Activated naive CD4-positive, alpha-beta T cell treated with anti-CD3 and anti-CD28 coated beads, Interleukin-2, amount 10 ng/mL, durations not matched to agents 7 days and 5 days (primary cell): ENCODE data around the gene CHID1.

Source experiments
- CTCF ChIA-PET: fragments of 350-600 bp; sonication (Branson Sonifier 250); formaldehyde crosslinking; loops from one replicate; lab custom pipeline; 2021; ENCODE audit warnings: antibody characterized with exemption; lab: Charles Lee
- DNase-seq: peaks from one replicate; pipeline ENCODE4 v3.0.0-alpha.2; 2020
- H3K27ac Mint-ChIP-seq: one replicate; pipeline ENCODE4 v1.8.0; 2021; ENCODE audit warnings: mild to moderate bottlenecking, moderate library complexity, mixed read lengths
- H3K27me3 Mint-ChIP-seq: one replicate; pipeline ENCODE4 v1.8.0; 2021; ENCODE audit warnings: mild to moderate bottlenecking, mixed read lengths
- H3K36me3 Mint-ChIP-seq: one replicate; pipeline ENCODE4 v1.8.0; 2021; ENCODE audit warnings: mixed read lengths
- H3K4me1 Mint-ChIP-seq: one replicate; pipeline ENCODE4 v1.8.0; 2021; ENCODE audit warnings: mixed read lengths
- H3K4me3 Mint-ChIP-seq: one replicate; pipeline ENCODE4 v1.8.0; 2021; ENCODE audit warnings: mild to moderate bottlenecking, moderate library complexity, mixed read lengths
- H3K9me3 Mint-ChIP-seq: one replicate; pipeline ENCODE4 v1.8.0; 2021; ENCODE audit warnings: mixed read lengths

CHID1 gene

DNA sequence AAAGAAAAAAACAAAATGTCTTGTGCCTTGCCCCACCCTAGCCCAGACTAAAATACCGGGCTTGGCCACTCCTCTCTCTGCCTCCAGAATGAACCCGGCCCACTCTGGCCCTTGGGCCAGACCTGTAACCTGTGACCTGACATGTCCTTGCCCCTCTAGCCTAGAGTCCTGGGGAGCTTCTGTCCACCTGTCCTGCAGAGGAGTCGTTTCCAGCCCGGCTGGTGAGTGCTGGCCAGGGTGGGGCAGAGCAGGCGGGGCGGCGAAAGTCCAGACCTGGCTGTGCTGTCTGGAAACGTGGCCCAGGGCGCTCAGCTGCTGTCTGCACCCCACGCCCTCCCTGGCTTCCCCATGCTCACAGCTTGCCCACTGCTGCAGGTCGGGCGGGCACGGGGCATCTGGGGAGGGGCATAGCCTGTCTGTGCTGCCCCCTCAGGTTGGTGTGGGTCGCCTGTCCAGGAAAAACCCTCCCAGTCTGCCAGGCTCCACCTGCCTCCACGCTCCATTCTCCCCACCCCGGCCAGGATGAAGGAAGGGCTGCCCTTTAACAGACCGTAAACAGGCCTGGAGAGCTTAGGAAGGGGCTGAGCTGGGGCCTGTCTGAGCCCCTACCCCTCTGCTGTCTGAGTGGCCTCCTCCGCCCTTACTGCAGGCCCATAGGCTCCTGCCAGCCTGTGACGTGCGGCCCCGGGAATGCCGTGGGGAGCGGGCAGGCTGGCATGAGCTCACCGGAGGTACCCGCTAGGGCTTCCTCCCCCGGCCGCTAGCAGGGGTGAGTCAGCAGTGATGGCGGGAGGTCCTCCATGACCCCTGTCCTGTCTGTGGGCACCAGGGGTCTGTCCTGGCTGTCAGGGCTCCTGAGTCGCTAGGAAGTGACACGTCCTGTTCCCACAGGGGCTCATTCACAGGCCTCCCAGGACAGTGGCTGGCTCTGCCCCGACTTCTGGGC is 76.0 kb downstream of the CHID1 start:
- no peak for DNase-seq
- CTCF ChIA-PET, result no interaction called here
- peaks cover 9% of the 10 kb centered on the region for H3K36me3 Mint-ChIP-seq
- peak overlapping the region; percentile 57 for H3K4me3 Mint-ChIP-seq
- no peak overlapping the region for H3K27ac Mint-ChIP-seq
- H3K27me3 Mint-ChIP-seq, result peaks cover 50% of the 10 kb centered on the region
- no peaks in the 10 kb centered on the region for H3K9me3 Mint-ChIP-seq
- peaks cover 25% of the 10 kb centered on the region for H3K4me1 Mint-ChIP-seq

DNA sequence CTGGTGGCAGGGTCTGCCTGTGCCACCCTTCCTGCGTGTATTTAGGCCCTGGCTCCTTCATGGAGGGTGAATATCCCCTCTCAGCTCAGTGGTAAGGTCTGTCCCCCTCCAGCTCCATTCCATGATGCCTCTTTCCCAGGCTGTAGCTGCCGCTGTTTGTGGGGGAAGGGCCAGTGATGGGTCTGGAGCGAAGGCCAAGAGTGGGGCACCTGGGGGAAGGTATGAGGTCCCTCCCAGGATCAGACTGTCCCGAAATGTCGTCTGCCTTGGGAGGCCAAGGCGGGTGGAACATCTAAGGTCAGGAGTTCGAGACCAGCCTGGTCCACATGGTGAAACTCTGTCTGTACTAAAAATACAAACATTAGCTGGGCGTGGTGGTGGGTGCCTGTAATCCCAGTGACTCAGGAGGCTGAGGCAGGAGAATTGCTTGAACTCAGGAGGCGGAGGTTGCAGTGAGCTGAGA is 76.7 kb downstream of the CHID1 start:
- Mint-ChIP-seq H3K4me3 (peak overlapping the region; percentile 57), H3K4me1 (peaks cover 32% of the 10 kb centered on the region), H3K27ac (no peak overlapping the region), H3K9me3 (no peaks in the 10 kb centered on the region), H3K36me3 (peaks cover 8% of the 10 kb centered on the region), H3K27me3 (peaks cover 57% of the 10 kb centered on the region)
- CTCF ChIA-PET, result no interaction called here
- DNase-seq, result no peak

DNA sequence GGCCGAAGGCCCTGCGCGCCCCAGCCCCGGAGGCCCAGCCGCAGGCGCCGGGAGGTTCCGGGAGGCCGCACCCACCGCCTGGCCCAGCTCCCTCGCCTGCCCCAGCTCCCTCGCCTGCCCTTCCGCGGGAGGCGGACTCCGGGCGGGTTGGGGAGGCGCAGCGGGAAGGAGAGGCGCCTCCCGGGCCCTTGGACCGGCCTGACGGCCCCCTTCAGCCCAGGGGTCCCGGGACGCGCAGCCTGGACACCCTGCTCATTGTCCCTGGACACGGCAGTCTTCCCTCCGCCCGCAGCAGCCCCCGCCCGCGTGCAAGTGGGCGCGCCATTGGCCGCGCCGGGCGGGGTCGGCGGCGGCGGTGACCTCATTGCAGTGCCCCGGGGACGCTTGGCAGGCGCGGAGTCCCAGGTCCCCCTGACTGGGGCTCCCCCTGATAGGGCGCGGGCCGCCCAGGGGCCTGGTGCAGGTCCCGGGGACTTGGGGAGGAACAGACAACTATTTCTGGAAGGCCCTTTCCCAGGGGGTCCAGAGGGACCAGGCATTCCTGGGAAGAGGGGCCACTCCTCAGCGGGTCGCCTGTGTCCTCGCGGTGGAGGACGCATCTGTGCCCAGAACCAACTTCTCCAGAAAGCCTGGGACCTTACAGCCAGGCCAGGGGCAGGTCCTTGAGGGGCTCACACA is 77.4 kb downstream of the CHID1 start:
- CTCF ChIA-PET, result interaction anchor here (0.9 kb wide), 1 partner anchor 10 kb away, joined by 3 read pairs; no protein-coding TSS in a partner anchor
- Mint-ChIP-seq H3K4me3 (peak overlapping the region; percentile 57), H3K27me3 (peaks cover 64% of the 10 kb centered on the region), H3K27ac (no peak overlapping the region), H3K9me3 (no peaks in the 10 kb centered on the region), H3K36me3 (peaks cover 3% of the 10 kb centered on the region), H3K4me1 (peaks cover 34% of the 10 kb centered on the region)
- peak; percentile 57 for DNase-seq

DNA sequence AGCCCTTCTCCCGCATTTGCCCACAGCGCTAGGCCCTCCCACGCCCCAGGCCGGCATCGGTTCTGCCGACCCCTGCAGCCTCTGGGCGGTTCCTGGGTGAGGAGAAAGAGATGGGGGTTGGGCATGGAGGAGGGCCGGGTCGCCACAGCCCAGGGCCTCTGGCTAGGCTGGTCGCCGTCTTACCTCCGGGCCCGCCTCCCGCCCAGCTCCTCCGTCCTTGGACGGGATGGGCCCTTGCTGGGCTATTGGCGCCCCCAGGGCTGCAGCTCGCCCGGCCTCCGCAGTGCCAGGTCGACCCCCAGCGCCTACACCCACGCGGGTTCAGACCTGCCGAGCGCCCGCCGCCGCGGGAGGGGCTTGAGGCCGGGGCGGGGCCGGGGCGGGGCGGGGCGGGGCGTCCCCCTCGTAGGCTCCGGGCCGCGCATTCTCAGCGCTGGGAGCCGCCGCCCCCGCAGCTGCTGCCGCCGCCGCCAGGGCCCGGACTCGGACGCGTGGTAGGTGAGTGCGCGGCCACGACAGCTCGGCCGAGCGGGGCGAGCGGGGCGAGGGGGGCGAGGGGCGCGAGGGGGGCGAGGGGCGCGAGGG is 78.0 kb downstream of the CHID1 start, which contains the start of gene CD151:
CD151 (plus strand) TSS at position 424 of the 585 bp plus-strand sequence. CDS start 3,118 bp downstream, outside the sequence.
- H3K27ac Mint-ChIP-seq, result no peak within 1 kb of the TSS

DNA sequence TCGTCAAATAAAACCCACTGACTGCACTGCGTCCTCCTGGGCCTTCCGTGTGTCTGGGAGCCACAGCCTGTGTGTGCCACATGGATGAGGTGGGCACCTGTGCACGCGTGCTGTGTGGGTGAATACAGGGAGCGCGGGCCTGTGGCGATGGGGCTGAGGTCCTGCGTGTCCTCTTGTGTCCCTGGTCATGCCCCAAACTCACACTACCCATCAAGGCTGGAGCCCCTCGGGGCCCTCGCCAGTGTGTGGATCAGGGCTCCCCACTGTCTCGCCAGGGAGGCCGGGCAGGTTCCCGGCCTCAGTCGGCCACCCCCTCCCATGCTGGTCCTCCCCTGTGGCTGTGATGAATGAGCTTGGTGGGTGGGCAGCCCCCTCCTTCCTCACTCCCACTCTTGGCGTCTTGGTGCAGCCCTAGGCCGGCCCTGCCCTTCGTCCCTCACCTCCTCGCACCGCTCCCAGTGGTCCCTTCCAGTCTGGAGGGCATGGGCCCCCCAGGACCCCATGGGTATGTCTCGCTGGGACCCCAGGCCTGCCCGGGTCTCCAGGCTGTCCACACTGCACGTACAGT is 78.6 kb downstream of the CHID1 start:
- no peaks in the 10 kb centered on the region for H3K9me3 Mint-ChIP-seq
- peaks cover 5% of the 10 kb centered on the region for H3K36me3 Mint-ChIP-seq
- H3K4me1 Mint-ChIP-seq, result peaks cover 43% of the 10 kb centered on the region
- CTCF ChIA-PET, result interaction anchor here (0.9 to 3.3 kb wide), 3 partner anchors 9 to 16 kb away, joined by 3 to 9 read pairs (median 3); no protein-coding TSS in a partner anchor
- H3K27ac Mint-ChIP-seq, result no peak overlapping the region
- DNase-seq, result no peak
- H3K27me3 Mint-ChIP-seq, result peaks cover 74% of the 10 kb centered on the region
- H3K4me3 Mint-ChIP-seq, result peak overlapping the region; percentile 44

More for the DNA sequence above, 78.0 kb downstream of the CHID1 start, which contains the start of gene CD151:
- CTCF ChIA-PET, result interaction anchor here (0.9 kb wide), 1 partner anchor 11 kb away, joined by 3 read pairs; no protein-coding TSS in a partner anchor
- Mint-ChIP-seq H3K36me3 (peaks cover 5% of the 10 kb centered on the region), H3K4me3 (peak within 1 kb of the TSS; percentile 57), H3K27me3 (peaks cover 70% of the 10 kb centered on the region), H3K9me3 (no peaks in the 10 kb centered on the region), H3K4me1 (peaks cover 40% of the 10 kb centered on the region)
- DNase-seq, result peak; percentile 70

DNA sequence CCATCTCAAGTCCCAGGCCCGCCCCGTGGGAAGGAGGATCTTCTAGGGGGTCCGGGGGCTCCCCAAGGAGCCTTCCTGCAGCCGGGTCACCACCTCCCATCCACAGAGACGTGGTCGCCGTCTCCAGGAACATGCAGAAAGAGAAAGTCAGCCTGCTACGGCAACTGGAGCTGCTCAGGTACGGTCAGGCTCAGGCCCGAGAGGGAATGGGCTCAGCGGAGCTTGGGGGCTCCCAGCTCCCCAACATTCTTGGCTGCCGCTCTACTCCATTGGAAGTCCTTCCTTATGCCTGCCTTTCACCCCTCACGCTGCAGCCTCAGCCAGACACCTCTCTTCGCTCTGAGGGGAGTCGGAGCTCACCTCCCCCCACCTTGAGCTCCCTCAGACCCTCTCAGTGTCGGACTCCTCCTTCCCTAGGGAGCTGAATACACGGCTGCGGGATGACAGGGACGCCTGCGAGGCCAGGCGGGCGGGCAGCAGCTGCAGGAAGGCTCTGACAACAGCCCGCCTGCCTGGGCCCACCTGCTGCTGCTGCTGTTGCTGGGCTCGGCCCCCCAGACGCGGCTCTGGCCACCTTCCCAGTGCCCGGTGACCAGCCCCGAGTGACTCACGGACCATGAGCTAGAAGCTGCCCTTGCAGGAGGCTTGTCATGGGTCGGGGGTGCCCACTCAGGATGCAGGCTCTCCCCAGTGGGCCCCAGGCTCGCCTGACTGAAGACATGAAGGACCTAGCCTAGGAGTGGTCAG is 79.3 kb downstream of the CHID1 start:
- H3K36me3 Mint-ChIP-seq, result peaks cover 5% of the 10 kb centered on the region
- H3K4me1 Mint-ChIP-seq, result peaks cover 48% of the 10 kb centered on the region
- no peak overlapping the region for H3K27ac Mint-ChIP-seq
- no peaks in the 10 kb centered on the region for H3K9me3 Mint-ChIP-seq
- peaks cover 74% of the 10 kb centered on the region for H3K27me3 Mint-ChIP-seq
- DNase-seq, result no peak
- CTCF ChIA-PET, result interaction anchor here (1.4 to 3.3 kb wide), 2 partner anchors 10 to 17 kb away, joined by 3 to 9 read pairs; no protein-coding TSS in a partner anchor
- H3K4me3 Mint-ChIP-seq, result peak overlapping the region; percentile 35

DNA sequence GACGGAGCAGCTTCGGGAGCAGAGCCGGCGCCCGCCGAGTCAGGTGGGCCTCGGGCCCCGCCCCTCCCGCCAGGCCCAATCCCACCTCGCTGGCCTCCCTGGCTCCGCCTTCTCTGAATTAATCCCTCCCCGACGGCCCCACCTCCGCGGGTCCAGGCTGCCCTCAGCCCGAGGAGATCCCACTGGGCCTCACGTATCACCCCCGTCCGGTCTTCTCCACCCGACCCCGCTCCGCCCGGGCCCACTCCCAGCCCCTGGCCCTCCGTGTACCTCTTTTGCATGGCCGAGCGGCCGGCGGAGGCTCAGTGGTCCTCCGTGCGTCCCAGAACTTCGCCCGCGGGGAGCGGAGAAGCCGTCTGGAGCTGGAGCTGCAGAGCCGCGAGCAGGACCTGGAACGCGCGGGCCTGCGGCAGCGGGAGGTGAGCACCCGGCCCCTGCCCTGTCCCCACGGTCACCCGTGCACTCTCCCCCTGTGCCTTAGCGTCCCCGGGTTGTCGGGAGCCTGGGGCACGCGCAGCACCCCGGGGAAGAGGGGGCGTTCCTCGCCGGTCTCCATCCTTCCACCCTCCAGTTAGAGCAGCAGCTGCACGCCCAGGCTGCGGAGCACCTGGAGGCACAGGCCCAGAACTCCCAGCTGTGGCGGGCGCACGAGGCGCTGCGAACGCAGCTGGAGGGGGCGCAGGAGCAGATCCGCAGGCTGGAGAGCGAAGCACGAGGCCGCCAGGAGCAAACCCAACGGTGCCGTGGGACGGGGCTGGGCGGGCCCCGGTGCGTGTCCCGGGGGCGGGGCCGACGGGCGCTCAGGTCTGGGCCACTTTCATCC is 80.1 kb downstream of the CHID1 start:
- Mint-ChIP-seq H3K27ac (no peak overlapping the region), H3K4me1 (peaks cover 50% of the 10 kb centered on the region), H3K27me3 (peaks cover 74% of the 10 kb centered on the region), H3K36me3 (peaks cover 4% of the 10 kb centered on the region), H3K9me3 (no peaks in the 10 kb centered on the region), H3K4me3 (peak overlapping the region; percentile 48)
- DNase-seq, result peak; percentile 75
- CTCF ChIA-PET, result interaction anchor here (1.4 to 3.3 kb wide), 2 partner anchors 11 to 17 kb away, joined by 3 to 9 read pairs; no protein-coding TSS in a partner anchor

DNA sequence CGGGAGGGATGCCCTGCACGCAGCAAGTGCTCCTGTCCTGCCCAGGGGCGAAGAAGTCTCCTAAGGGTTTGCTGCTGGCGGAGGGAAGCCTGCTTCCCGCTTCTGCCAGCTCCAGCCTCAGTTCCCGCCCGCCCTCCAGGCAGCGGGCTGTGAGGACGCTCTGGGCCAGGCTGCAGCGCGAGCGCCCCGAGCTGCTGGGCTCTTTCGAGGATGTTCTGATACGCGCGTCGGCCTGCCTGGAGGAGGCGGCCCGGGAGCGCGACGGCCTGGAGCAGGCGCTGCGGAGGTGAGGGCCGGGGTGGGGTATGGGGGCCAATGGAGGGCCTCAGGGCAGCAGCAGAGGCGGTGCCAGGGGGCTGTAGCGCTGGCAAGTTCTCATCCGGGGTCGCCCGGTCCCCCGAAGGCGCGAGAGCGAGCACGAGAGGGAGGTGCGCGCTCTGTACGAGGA is 80.7 kb downstream of the CHID1 start:
- no peak overlapping the region for H3K27ac Mint-ChIP-seq
- no peak for DNase-seq
- H3K9me3 Mint-ChIP-seq, result no peaks in the 10 kb centered on the region
- H3K36me3 Mint-ChIP-seq, result peaks cover 8% of the 10 kb centered on the region
- peak overlapping the region; percentile 48 for H3K4me3 Mint-ChIP-seq
- CTCF ChIA-PET, result interaction anchor here (3.3 kb wide), 1 partner anchor 11 kb away, joined by 9 read pairs; no protein-coding TSS in a partner anchor
- peaks cover 55% of the 10 kb centered on the region for H3K4me1 Mint-ChIP-seq
- peaks cover 68% of the 10 kb centered on the region for H3K27me3 Mint-ChIP-seq

DNA sequence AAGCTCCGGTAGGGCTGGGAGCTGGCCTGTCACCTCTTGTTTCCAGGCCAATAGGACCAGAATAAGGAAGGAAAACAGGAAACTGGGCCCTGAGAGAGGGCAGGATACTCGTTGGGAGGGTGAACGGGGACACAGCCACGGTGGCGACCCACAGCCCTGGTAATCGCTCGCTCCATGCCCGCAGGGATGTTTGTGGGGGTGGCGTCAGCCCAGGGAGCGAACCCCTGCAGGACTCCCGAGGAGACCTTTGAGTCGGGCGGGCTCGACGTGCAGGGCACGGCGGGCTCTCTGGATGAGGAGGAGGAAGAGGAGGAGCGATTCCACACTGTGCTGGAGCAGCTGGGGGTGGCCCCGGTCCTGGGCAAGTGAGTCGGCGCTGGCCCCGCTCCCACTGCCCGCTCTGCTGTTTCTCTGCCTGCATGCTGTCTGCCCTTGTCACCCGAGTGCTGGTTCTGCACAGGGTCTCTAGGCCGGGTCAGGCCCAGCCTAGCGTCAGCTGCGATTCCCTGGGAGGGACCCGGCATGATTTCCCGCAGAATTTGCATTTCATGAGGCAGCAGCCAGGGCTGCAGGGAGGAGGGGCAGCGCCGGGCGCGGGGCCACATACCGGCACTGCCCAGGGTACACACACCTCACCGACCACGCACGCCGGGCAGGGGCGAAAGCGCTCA is 81.3 kb downstream of the CHID1 start:
- H3K4me3 Mint-ChIP-seq, result peak overlapping the region; percentile 41
- peaks cover 55% of the 10 kb centered on the region for H3K4me1 Mint-ChIP-seq
- no peak for DNase-seq
- no peaks in the 10 kb centered on the region for H3K9me3 Mint-ChIP-seq
- H3K36me3 Mint-ChIP-seq, result peaks cover 10% of the 10 kb centered on the region
- CTCF ChIA-PET, result interaction anchor here (3.3 kb wide), 1 partner anchor 12 kb away, joined by 9 read pairs; no protein-coding TSS in a partner anchor
- H3K27me3 Mint-ChIP-seq, result peaks cover 63% of the 10 kb centered on the region
- H3K27ac Mint-ChIP-seq, result no peak overlapping the region

DNA sequence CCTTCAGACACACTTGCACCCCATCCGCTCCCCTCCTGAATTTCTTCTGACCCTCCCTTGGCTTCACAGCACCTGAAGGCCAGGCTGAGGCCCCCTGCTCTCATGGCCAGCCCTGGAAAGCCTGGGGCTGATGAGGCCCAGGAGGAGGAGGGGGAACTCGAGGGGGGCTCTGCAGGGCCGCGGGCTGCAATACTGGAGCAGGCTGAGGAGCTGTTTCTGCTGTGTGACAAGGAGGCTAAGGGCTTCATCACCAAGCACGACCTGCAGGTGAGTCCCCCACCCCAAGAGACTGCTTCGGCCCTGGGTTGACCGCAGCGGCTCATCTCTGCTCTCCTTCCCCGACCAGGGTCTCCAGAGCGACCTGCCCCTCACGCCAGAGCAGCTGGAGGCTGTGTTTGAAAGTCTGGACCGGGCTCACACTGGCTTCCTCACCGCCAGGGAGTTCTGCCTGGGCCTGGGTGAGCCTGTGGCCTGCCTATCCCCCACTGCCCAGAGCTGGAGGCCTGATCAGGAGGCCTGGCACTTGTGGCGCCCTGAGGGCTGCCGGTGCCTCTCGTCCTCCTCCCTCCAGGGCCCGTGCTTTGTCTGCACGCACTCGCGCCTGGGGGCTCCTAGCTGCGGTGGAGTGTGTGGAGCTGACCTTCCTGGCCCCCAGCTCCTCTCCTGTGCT is 82.0 kb downstream of the CHID1 start:
- no peaks in the 10 kb centered on the region for H3K9me3 Mint-ChIP-seq
- H3K27ac Mint-ChIP-seq, result no peak overlapping the region
- peaks cover 49% of the 10 kb centered on the region for H3K4me1 Mint-ChIP-seq
- H3K36me3 Mint-ChIP-seq, result peaks cover 13% of the 10 kb centered on the region
- H3K27me3 Mint-ChIP-seq, result peaks cover 56% of the 10 kb centered on the region
- CTCF ChIA-PET, result interaction anchor here (3.3 kb wide), 1 partner anchor 12 kb away, joined by 9 read pairs; no protein-coding TSS in a partner anchor
- no peak for DNase-seq
- peak overlapping the region; percentile 79 for H3K4me3 Mint-ChIP-seq

DNA sequence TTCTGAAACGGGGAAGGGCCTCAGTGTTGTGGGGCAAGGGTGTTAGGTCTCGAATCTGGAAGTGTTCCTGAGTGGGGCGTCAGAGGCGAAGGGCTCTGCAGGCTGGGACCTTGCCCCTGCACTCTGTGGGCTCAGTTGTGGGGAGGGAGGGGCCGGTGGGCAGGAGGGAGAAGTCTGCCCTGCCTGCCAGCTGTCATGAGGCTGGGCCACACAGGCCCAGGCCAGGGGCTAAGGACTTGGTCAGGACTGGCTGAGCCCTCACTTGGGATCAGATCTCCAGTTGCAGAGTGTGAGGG is 82.8 kb downstream of the CHID1 start, which contains the start of gene CRACR2B:
CRACR2B (plus strand) TSS at position 23 of the 296 bp plus-strand sequence. CDS start 689 bp downstream, outside the sequence.
- Mint-ChIP-seq H3K9me3 (no peaks in the 10 kb centered on the region), H3K4me3 (peak within 1 kb of the TSS; percentile 79), H3K4me1 (peaks cover 49% of the 10 kb centered on the region), H3K27ac (peak within 1 kb of the TSS; percentile 76), H3K36me3 (peaks cover 13% of the 10 kb centered on the region), H3K27me3 (peaks cover 53% of the 10 kb centered on the region)
- CTCF ChIA-PET, result no interaction called here
- DNase-seq, result no peak
